ENCODE results near the gene POLR2I. TPM values are rescaled to one million over a fixed set of nuclear protein-coding genes. Genes with fewer than 3 reads are reported as not detected.
A peak's percentile ranks its signal among the peaks of the same experiment; 100 is the strongest.

The POLR2I gene
- total and polyA plus RNA-seq, 9 of the 15 experiments (the other 6 are each of a cell fraction or from before 2014, with no cell fraction given): 28.0 to 283 (median 123) TPM

- TF ChIP-seq CBX1 (IDR thresholded peaks at IDR 0.05; ENCODE audit: low read depth) (peak; percentile 76; the same call in 1 of the 2 replicates), PYGO2 (tag; IDR thresholded peaks at IDR 0.05) (no peak), NFXL1 (CRISPR knock-in tag; IDR thresholded peaks at IDR 0.05) (no peak), RB1 (IDR thresholded peaks at IDR 0.05; ENCODE audit: low read depth) (peak; percentile 74), CHD2 (IDR thresholded peaks at IDR 0.05; ENCODE audit: low read depth, low read length) (peak; percentile 79), MEIS2 (IDR thresholded peaks at IDR 0.05; ENCODE audit: partially characterized antibody) (peak; percentile 93), NEUROD1 (IDR thresholded peaks at IDR 0.05; ENCODE audit: borderline replicate concordance, low read depth, low read length, partially characterized antibody) (peak; percentile 74), ZNF217 (CRISPR knock-in tag; IDR thresholded peaks at IDR 0.05) (no peak), KLF13 (tag; IDR thresholded peaks at IDR 0.05; ENCODE audit: borderline replicate concordance, low read depth) (peak; percentile 98), MCM7 (IDR thresholded peaks at IDR 0.05) (no peak), NR2C2 (CRISPR knock-in tag; IDR thresholded peaks at IDR 0.05) (peak; percentile 63; the same call in 1 of the 2 replicates), NR2C2 (tag; IDR thresholded peaks at IDR 0.05) (peak; percentile 74), MXI1 (IDR thresholded peaks at IDR 0.05; ENCODE audit: low read depth, low read length) (peak; percentile 85), ZKSCAN1 (IDR thresholded peaks at IDR 0.05; ENCODE audit: low read depth, low read length) (no peak), E2F6 (IDR thresholded peaks at IDR 0.05; ENCODE audit: borderline replicate concordance in 1 of 2, extremely low read depth in 1 of 2, insufficient read depth in 1 of 2, insufficient read length in 1 of 2, low read depth in 1 of 2, low read length in 1 of 2, poor library complexity in 1 of 2, severe bottlenecking in 1 of 2) (peak; percentile 98 to 99), CTBP1 (IDR thresholded peaks at IDR 0.05; ENCODE audit: borderline replicate concordance) (peak; percentile 19; the same call in 1 of the 2 replicates), MCM2 (IDR thresholded peaks at IDR 0.05; ENCODE audit: low read depth) (no peak)
- TF ChIP-seq, protein P1, sequence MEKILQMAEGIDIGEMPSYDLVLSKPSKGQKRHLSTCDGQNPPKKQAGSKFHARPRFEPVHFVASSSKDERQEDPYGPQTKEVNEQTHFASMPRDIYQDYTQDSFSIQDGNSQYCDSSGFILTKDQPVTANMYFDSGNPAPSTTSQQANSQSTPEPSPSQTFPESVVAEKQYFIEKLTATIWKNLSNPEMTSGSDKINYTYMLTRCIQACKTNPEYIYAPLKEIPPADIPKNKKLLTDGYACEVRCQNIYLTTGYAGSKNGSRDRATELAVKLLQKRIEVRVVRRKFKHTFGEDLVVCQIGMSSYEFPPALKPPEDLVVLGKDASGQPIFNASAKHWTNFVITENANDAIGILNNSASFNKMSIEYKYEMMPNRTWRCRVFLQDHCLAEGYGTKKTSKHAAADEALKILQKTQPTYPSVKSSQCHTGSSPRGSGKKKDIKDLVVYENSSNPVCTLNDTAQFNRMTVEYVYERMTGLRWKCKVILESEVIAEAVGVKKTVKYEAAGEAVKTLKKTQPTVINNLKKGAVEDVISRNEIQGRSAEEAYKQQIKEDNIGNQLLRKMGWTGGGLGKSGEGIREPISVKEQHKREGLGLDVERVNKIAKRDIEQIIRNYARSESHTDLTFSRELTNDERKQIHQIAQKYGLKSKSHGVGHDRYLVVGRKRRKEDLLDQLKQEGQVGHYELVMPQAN (IDR thresholded peaks at IDR 0.05; ENCODE audit: borderline replicate concordance): peak; percentile 91
- TF ChIP-seq, protein P2, sequence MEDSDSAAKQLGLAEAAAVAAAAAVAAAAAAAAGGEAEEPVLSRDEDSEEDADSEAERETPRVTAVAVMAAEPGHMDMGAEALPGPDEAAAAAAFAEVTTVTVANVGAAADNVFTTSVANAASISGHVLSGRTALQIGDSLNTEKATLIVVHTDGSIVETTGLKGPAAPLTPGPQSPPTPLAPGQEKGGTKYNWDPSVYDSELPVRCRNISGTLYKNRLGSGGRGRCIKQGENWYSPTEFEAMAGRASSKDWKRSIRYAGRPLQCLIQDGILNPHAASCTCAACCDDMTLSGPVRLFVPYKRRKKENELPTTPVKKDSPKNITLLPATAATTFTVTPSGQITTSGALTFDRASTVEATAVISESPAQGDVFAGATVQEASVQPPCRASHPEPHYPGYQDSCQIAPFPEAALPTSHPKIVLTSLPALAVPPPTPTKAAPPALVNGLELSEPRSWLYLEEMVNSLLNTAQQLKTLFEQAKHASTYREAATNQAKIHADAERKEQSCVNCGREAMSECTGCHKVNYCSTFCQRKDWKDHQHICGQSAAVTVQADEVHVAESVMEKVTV (CRISPR knock-in tag; IDR thresholded peaks at IDR 0.05): no peak
Observed at GRCh38 chr19:36114721-36115452, at the start of gene POLR2I (continued).

Measured in K562 (cell line).